D721Med (cell line): Measurements from ENCODE around the gene CRISPLD2.
"Not testable (repeated sequence)": the region's sequence is repeated elsewhere in the genome, so short reads cannot be mapped to it uniquely, and the experiment has no call there.

Experiments
- DNase-seq: peaks from one replicate; pipeline ENCODE4 v3.0.0; 2011; ENCODE audit warnings: low spot score; ENCODE audit not compliant: insufficient read length
- FAIRE-seq: peaks from 2 replicates; lab custom pipeline; 2011; peaks lifted over from hg19 to GRCh38; lab: Jason Lieb, UNC
- CTCF ChIP-seq: IDR thresholded peaks from 2 replicates; pipeline ENCODE4 v1.5.1; 2012; ENCODE audit warnings: mild to moderate bottlenecking, control low read depth; ENCODE audit not compliant: insufficient read depth; ENCODE audit errors: missing control alignments

Gene CRISPLD2

GRCh38 chr16:84827131-84827574, 7.4 kb downstream of the CRISPLD2 start:
- FAIRE-seq: no peak
- no peak for TF ChIP-seq CTCF

GRCh38 chr16:84827897-84828296, 8.1 kb downstream of the CRISPLD2 start:
- no peak for FAIRE-seq
- DNase-seq: no peak

More at GRCh38 chr16:84827131-84827574, 7.4 kb downstream of the CRISPLD2 start:
- no peak for DNase-seq

GRCh38 chr16:84828322-84828721, 8.5 kb downstream of the CRISPLD2 start:
- FAIRE-seq: no peak
- DNase-seq: no peak
- TF ChIP-seq CTCF: no peak

More at GRCh38 chr16:84827897-84828296, 8.1 kb downstream of the CRISPLD2 start:
- no peak for TF ChIP-seq CTCF

GRCh38 chr16:84829168-84829965, 9.6 kb downstream of the CRISPLD2 start:
- FAIRE-seq (no peak), DNase-seq (no peak)
- no peak for TF ChIP-seq CTCF

GRCh38 chr16:84830765-84831384, 11.1 kb downstream of the CRISPLD2 start:
- TF ChIP-seq CTCF: no peak
- FAIRE-seq (no peak), DNase-seq (no peak)

GRCh38 chr16:84831728-84832127, 11.9 kb downstream of the CRISPLD2 start:
- DNase-seq, FAIRE-seq: not testable (repeated sequence)

GRCh38 chr16:84832488-84833143, 12.8 kb downstream of the CRISPLD2 start:
- no peak for FAIRE-seq
- TF ChIP-seq CTCF: no peak
- DNase-seq: no peak
